Measurements from ENCODE around the gene TERB1. TPM values are rescaled to one million over a fixed set of nuclear protein-coding genes. Genes with fewer than 3 reads are reported as not detected.

The TERB1 gene
- total and polyA plus RNA-seq, 2 experiments from 2014 or later = 0.07 TPM; not detected in 1

DNA sequence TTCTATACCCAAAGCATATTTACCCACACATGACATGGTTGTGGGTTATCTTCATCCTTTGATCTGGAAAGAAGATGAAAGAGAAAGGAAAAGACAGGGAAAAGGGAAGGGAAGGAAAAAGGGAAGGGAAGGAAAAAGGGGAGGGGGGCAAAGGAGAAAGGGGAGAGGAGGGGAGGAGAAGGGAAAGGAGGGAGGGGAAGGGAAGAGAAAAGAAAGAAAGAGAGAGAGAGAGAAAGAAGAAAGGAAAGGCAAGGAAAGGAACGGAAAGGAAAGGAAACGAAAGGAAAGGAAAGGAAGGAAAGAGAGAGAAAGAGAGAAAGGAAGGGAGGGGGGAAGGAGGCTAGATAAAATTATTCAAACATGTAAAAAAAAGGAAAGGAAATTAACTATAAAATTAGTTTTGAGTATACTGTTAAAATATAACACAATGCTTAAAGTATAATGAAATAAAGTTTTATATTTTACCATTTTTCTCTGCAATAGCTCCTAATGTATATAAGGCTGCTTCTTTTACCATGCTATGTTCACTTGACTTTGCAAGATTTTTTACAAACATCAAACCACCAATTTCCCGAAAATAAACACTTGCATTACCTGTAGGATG, 11.2 kb downstream of the TERB1 start:
- no peak overlapping the region for H3K27ac ChIP-seq
- H3K4me2 ChIP-seq = no peak overlapping the region
- H4K20me1 ChIP-seq (ENCODE audit: insufficient read depth, poor library complexity, severe bottlenecking) = no peaks in the 10 kb centered on the region
- 80% methylated on average over 1 of the region's 3 CpGs for WGBS (ENCODE audit: low lambda C conversion rate, missing lambda C conversion rate)
- H3K9me2 ChIP-seq (replicated peaks; ENCODE audit: insufficient read depth) = no peaks in the 10 kb centered on the region
- no peak overlapping the region for H2AFZ ChIP-seq
- H3K79me2 ChIP-seq = no peaks in the 10 kb centered on the region
- no peak for TF ChIP-seq EZH2phosphoT487 (IDR thresholded peaks at IDR 0.05; ENCODE audit: low read depth, severe bottlenecking, unreplicated experiment)
- TF ChIP-seq, protein P1, sequence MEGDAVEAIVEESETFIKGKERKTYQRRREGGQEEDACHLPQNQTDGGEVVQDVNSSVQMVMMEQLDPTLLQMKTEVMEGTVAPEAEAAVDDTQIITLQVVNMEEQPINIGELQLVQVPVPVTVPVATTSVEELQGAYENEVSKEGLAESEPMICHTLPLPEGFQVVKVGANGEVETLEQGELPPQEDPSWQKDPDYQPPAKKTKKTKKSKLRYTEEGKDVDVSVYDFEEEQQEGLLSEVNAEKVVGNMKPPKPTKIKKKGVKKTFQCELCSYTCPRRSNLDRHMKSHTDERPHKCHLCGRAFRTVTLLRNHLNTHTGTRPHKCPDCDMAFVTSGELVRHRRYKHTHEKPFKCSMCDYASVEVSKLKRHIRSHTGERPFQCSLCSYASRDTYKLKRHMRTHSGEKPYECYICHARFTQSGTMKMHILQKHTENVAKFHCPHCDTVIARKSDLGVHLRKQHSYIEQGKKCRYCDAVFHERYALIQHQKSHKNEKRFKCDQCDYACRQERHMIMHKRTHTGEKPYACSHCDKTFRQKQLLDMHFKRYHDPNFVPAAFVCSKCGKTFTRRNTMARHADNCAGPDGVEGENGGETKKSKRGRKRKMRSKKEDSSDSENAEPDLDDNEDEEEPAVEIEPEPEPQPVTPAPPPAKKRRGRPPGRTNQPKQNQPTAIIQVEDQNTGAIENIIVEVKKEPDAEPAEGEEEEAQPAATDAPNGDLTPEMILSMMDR (IDR thresholded peaks at IDR 0.05; ENCODE audit: poor library complexity) = no peak
- no peak for TF ChIP-seq EZH2 (IDR thresholded peaks at IDR 0.05; ENCODE audit: borderline replicate concordance)
- H3K9me3 ChIP-seq (ENCODE audit: low read depth) = no peaks in the 10 kb centered on the region
- no peaks in the 10 kb centered on the region for H3K27me3 ChIP-seq
- H3K36me3 ChIP-seq (replicated peaks; ENCODE audit: insufficient read depth, low read depth) = no peaks in the 10 kb centered on the region
- no peak overlapping the region for H3K4me3 ChIP-seq
- DNase-seq (ENCODE audit: low spot score) = no peak
- no peaks in the 10 kb centered on the region for H3K4me1 ChIP-seq (ENCODE audit: insufficient read depth)

DNA sequence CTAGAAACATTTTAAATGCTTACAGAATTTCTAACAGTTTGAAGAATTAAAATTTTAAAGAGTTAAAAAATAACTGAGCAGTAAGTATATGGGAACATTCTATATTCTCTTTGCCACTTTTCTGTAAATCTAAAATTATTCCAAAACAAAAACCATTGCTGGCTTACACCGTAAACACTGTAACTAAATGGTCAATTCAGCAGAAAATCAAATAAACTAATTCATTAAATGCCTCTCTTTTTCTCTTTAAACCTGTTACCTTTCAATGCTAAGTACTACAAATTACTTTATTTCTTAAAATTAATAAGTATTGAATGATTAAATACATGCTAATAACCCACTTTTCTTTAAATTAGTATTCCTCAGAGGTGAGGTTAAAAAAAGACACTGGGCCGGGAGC, 14.0 kb downstream of the TERB1 start:
- no peaks in the 10 kb centered on the region for H4K20me1 ChIP-seq (ENCODE audit: insufficient read depth, poor library complexity, severe bottlenecking)

DNA sequence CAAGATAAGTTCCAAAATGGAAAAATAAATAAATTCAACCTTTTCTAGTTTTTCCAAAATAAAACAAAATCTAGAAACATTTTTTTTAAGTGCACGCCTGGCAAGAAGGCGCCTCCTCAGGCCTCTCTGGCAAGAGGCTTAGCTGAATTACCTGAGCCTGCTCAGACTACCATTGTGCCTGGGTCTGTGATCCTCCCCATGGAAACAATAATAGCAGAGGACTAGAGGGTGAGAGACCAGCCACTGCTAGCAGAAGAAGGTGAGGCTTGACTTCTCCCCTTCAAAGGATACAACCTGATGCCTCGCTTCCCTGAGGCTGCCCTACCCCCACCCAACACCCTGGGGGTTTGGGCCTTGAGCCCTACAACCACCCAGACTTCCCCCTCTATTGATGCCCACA, 14.8 kb downstream of the TERB1 start:
- Histone ChIP-seq H4K20me1 (ENCODE audit: insufficient read depth, poor library complexity, severe bottlenecking) (no peaks in the 10 kb centered on the region), H3K27ac (no peak overlapping the region), H3K4me3 (no peak overlapping the region), H3K9me2 (replicated peaks; ENCODE audit: insufficient read depth) (no peaks in the 10 kb centered on the region), H3K4me2 (no peak overlapping the region), H3K27me3 (no peaks in the 10 kb centered on the region), H3K4me1 (ENCODE audit: insufficient read depth) (no peaks in the 10 kb centered on the region), H3K79me2 (no peaks in the 10 kb centered on the region), H3K36me3 (replicated peaks; ENCODE audit: insufficient read depth, low read depth) (no peaks in the 10 kb centered on the region), H3K9me3 (ENCODE audit: low read depth) (no peaks in the 10 kb centered on the region), H2AFZ (no peak overlapping the region)
- WGBS (ENCODE audit: low lambda C conversion rate, missing lambda C conversion rate) = 96% methylated on average over 3 of the region's 3 CpGs
- DNase-seq (ENCODE audit: low spot score) = no peak
- no peak for TF ChIP-seq EZH2 (IDR thresholded peaks at IDR 0.05; ENCODE audit: borderline replicate concordance)
- TF ChIP-seq, protein P1 (IDR thresholded peaks at IDR 0.05; ENCODE audit: poor library complexity) = no peak
- TF ChIP-seq EZH2phosphoT487 (IDR thresholded peaks at IDR 0.05; ENCODE audit: low read depth, severe bottlenecking, unreplicated experiment) = no peak

More for the DNA sequence above, 14.0 kb downstream of the TERB1 start:
- Histone ChIP-seq H3K4me1 (ENCODE audit: insufficient read depth) (no peaks in the 10 kb centered on the region), H3K4me2 (no peak overlapping the region), H3K9me3 (ENCODE audit: low read depth) (no peaks in the 10 kb centered on the region), H3K27me3 (no peaks in the 10 kb centered on the region), H2AFZ (no peak overlapping the region), H3K4me3 (no peak overlapping the region), H3K79me2 (no peaks in the 10 kb centered on the region), H3K9me2 (replicated peaks; ENCODE audit: insufficient read depth) (no peaks in the 10 kb centered on the region), H3K36me3 (replicated peaks; ENCODE audit: insufficient read depth, low read depth) (no peaks in the 10 kb centered on the region), H3K27ac (no peak overlapping the region)
- TF ChIP-seq EZH2phosphoT487 (IDR thresholded peaks at IDR 0.05; ENCODE audit: low read depth, severe bottlenecking, unreplicated experiment) (no peak), EZH2 (IDR thresholded peaks at IDR 0.05; ENCODE audit: borderline replicate concordance) (no peak)
- TF ChIP-seq, protein P1 (IDR thresholded peaks at IDR 0.05; ENCODE audit: poor library complexity) = no peak
- WGBS (ENCODE audit: low lambda C conversion rate, missing lambda C conversion rate) = 88% methylated on average over 2 of the region's 2 CpGs
- no peak for DNase-seq (ENCODE audit: low spot score)

Data from hepatocyte (in vitro differentiated cells).